ENCODE results near the gene ATP6V1E1.

GRCh38 chr22:17675584-17675983 lies 47.0 kb upstream of the ATP6V1E1 start:
- TF ChIP-seq CTCF (IDR thresholded peaks at IDR 0.05; ENCODE audit: insufficient read depth, low read length, poor library complexity, severe bottlenecking), result no peak
- no peak for TF ChIP-seq EZH2phosphoT487 (conservative IDR thresholded peaks at IDR 0.05; ENCODE audit: low read length)

Data from SU-DHL-6 (cell line).